ENCODE data around the gene ASB18.

ASB18 gene

GRCh38 chr2:236209535-236209934 is 54.7 kb downstream of the ASB18 start:
- no peaks in the 10 kb centered on the region for H3K79me2 ChIP-seq
- H3K9me3 ChIP-seq (ENCODE audit: control insufficient read depth, low read length) = no peaks in the 10 kb centered on the region
- H3K27me3 ChIP-seq (ENCODE audit: control insufficient read depth, insufficient read depth, low read length) = no peaks in the 10 kb centered on the region
- no peak overlapping the region for H2AFZ ChIP-seq
- no peak overlapping the region for H3K9ac ChIP-seq
- no peaks in the 10 kb centered on the region for H3K36me3 ChIP-seq (ENCODE audit: control insufficient read depth, insufficient read depth, low read length)
- H3K27ac ChIP-seq = no peak overlapping the region
- H3K4me2 ChIP-seq (ENCODE audit: low read length) = no peak overlapping the region
- no peak overlapping the region for H3K4me3 ChIP-seq (ENCODE audit: low read depth, low read length)
- TF ChIP-seq CTCF (IDR thresholded peaks at IDR 0.05) = no peak
- no peaks in the 10 kb centered on the region for H3K4me1 ChIP-seq

GRCh38 chr2:236208019-236208926 is 55.9 kb downstream of the ASB18 start:
- Histone ChIP-seq H3K4me2 (ENCODE audit: low read length) (no peak overlapping the region), H3K9me3 (ENCODE audit: control insufficient read depth, low read length) (no peaks in the 10 kb centered on the region), H3K36me3 (ENCODE audit: control insufficient read depth, insufficient read depth, low read length) (no peaks in the 10 kb centered on the region), H3K27ac (no peak overlapping the region), H3K9ac (no peak overlapping the region), H3K79me2 (no peaks in the 10 kb centered on the region), H3K4me1 (no peaks in the 10 kb centered on the region), H3K27me3 (ENCODE audit: control insufficient read depth, insufficient read depth, low read length) (no peaks in the 10 kb centered on the region), H2AFZ (no peak overlapping the region), H3K4me3 (ENCODE audit: low read depth, low read length) (no peak overlapping the region)
- no peak for TF ChIP-seq CTCF (IDR thresholded peaks at IDR 0.05)

GRCh38 chr2:236207472-236207871 is 56.7 kb downstream of the ASB18 start:
- Histone ChIP-seq H3K36me3 (ENCODE audit: control insufficient read depth, insufficient read depth, low read length) (no peaks in the 10 kb centered on the region), H3K4me1 (no peaks in the 10 kb centered on the region), H3K79me2 (no peaks in the 10 kb centered on the region), H3K4me3 (ENCODE audit: low read depth, low read length) (no peak overlapping the region), H3K4me2 (ENCODE audit: low read length) (no peak overlapping the region), H3K27ac (no peak overlapping the region), H3K9me3 (ENCODE audit: control insufficient read depth, low read length) (no peaks in the 10 kb centered on the region), H3K27me3 (ENCODE audit: control insufficient read depth, insufficient read depth, low read length) (no peaks in the 10 kb centered on the region), H2AFZ (no peak overlapping the region), H3K9ac (no peak overlapping the region)
- no peak for TF ChIP-seq CTCF (IDR thresholded peaks at IDR 0.05)

- H3K4me3 ChIP-seq (ENCODE audit: low read depth, low read length) = no peak overlapping the region
- TF ChIP-seq CTCF (IDR thresholded peaks at IDR 0.05) = no peak
- H2AFZ ChIP-seq = no peak overlapping the region
- no peaks in the 10 kb centered on the region for H3K9me3 ChIP-seq (ENCODE audit: control insufficient read depth, low read length)
- no peaks in the 10 kb centered on the region for H3K27me3 ChIP-seq (ENCODE audit: control insufficient read depth, insufficient read depth, low read length)
- no peak overlapping the region for H3K9ac ChIP-seq
- H3K4me1 ChIP-seq = no peaks in the 10 kb centered on the region
- no peak overlapping the region for H3K27ac ChIP-seq
- H3K79me2 ChIP-seq = no peaks in the 10 kb centered on the region
- H3K36me3 ChIP-seq (ENCODE audit: control insufficient read depth, insufficient read depth, low read length) = no peaks in the 10 kb centered on the region
- H3K4me2 ChIP-seq (ENCODE audit: low read length) = no peak overlapping the region
Measured at GRCh38 chr2:236205867-236206645, 58.1 kb downstream of the ASB18 start.

Measured in parathyroid adenoma (tissue), 2 donors.